DND-41 (cell line): Measurements from ENCODE around the gene SLC39A10.

Source experiments
- CTCF ChIP-seq: IDR thresholded peaks from 2 replicates; pipeline ENCODE4 v1.5.1; 2012; ENCODE audit warnings: borderline replicate concordance, low read length, moderate library complexity, mild to moderate bottlenecking; ENCODE audit not compliant: poor library complexity, severe bottlenecking; ENCODE audit errors: extremely low read depth
- EZH2 ChIP-seq: IDR thresholded peaks from 3 replicates; pipeline ENCODE4 v1.6.1; 2012; ENCODE audit warnings: borderline replicate concordance, low read depth, mild to moderate bottlenecking, moderate library complexity, low read length, inconsistent platforms; ENCODE audit not compliant: severe bottlenecking

- no peak for TF ChIP-seq CTCF
- TF ChIP-seq EZH2: no peak
These were observed 6.0 kb upstream of the SLC39A10 start for GRCh38 chr2:195651046-195651445.
